GM23248 (cell line): ENCODE measurements around the gene TBC1D1. TPM values are rescaled to one million over a fixed set of nuclear protein-coding genes. Genes with fewer than 3 reads are reported as not detected.

ENCODE experiments used
- DNase-seq: peaks from one replicate; pipeline ENCODE4 v3.0.0-alpha.2; 2015
- H2AFZ ChIP-seq: fragments of 200-600 bp; sonication (generic); 2 replicates; pipeline ENCODE4 v1.6.1; 2016; ENCODE audit warnings: antibody characterized with exemption
- H3F3A ChIP-seq: fragments of 200-600 bp; sonication (generic); 2 replicates; pipeline ENCODE4 v1.6.1; 2016; ENCODE audit warnings: mild to moderate bottlenecking, antibody characterized with exemption, mixed run types; ENCODE audit not compliant: insufficient read depth
- H3K27ac ChIP-seq: fragments of 200-600 bp; sonication (generic); 2 replicates; pipeline ENCODE4 v1.5.1; 2016; ENCODE audit warnings: mild to moderate bottlenecking
- H3K27me3 ChIP-seq: fragments of 200-600 bp; sonication (generic); replicated peaks from 2 replicates; pipeline ENCODE4 v1.6.1; 2016; ENCODE audit warnings: mild to moderate bottlenecking; ENCODE audit not compliant: insufficient read depth
- H3K36me3 ChIP-seq: fragments of 200-600 bp; sonication (generic); 2 replicates; pipeline ENCODE4 v1.6.1; 2016; ENCODE audit warnings: low read depth, mild to moderate bottlenecking
- H3K4me1 ChIP-seq: fragments of 200-600 bp; sonication (generic); 2 replicates; pipeline ENCODE4 v1.6.1; 2016; ENCODE audit warnings: mild to moderate bottlenecking; ENCODE audit not compliant: insufficient read depth
- H3K4me2 ChIP-seq: fragments of 200-600 bp; sonication (generic); one replicate; pipeline ENCODE4 v1.6.1; 2016; ENCODE audit warnings: mild to moderate bottlenecking; ENCODE audit not compliant: unreplicated experiment
- H3K4me3 ChIP-seq: fragments of 200-600 bp; sonication (generic); 2 replicates; pipeline ENCODE4 v1.5.1; 2016; ENCODE audit warnings: mild to moderate bottlenecking
- H3K79me2 ChIP-seq: fragments of 200-600 bp; sonication (generic); 2 replicates; pipeline ENCODE4 v1.6.1; 2016; ENCODE audit warnings: mild to moderate bottlenecking; ENCODE audit not compliant: insufficient read depth
- H3K9ac ChIP-seq: fragments of 200-600 bp; sonication (generic); 2 replicates; pipeline ENCODE4 v1.6.1; 2016; ENCODE audit warnings: mild to moderate bottlenecking
- H3K9me2 ChIP-seq: fragments of 200-600 bp; sonication (generic); 2 replicates; pipeline ENCODE4 v1.6.1; 2016; ENCODE audit warnings: mixed run types, mild to moderate bottlenecking, moderate library complexity; ENCODE audit not compliant: insufficient read depth
- H3K9me3 ChIP-seq: fragments of 200-600 bp; sonication (generic); one replicate; pipeline ENCODE4 v1.6.1; 2017; ENCODE audit warnings: low read depth
- H4K20me1 ChIP-seq: fragments of 200-600 bp; sonication (generic); 2 replicates; pipeline ENCODE4 v1.6.0; 2016; ENCODE audit not compliant: insufficient read depth
- EZH2 ChIP-seq: fragments of 200-600 bp; sonication (generic); IDR thresholded peaks from 2 replicates; pipeline ENCODE4 v1.6.1; 2018; ENCODE audit warnings: antibody characterized with exemption, mild to moderate bottlenecking; ENCODE audit not compliant: insufficient read depth, poor library complexity, severe bottlenecking
- EZH2phosphoT487 ChIP-seq: fragments of 200-600 bp; sonication (generic); IDR thresholded peaks from 2 replicates; pipeline ENCODE4 v1.6.1; 2018; ENCODE audit warnings: antibody characterized with exemption, moderate library complexity, mild to moderate bottlenecking, low read depth; ENCODE audit not compliant: insufficient read depth
- WGBS, 2 experiments: methylation state at CpG; one replicate each; pipeline ENCODE4 v1.1.6; 2015 to 2017; ENCODE audit warnings: low lambda C conversion rate in 2 of 2, low coverage in 1 of 2; ENCODE audit errors: missing lambda C conversion rate in 2 of 2; 5-methylcytosine and 5-hydroxymethylcytosine counted together
- in situ Hi-C: fragments of 300-500 bp; cut with MboI; formaldehyde crosslinking; loops from 2 replicates; pipeline ENCODE4 v1.15.0; 2020
- polyA plus RNA-seq: library from polyadenylated mRNA; unstranded; fragments of >200 nt; fragmentation: Nextera tagmentation; extraction: Ambion mirVana; gene quantifications from 2 replicates; pipeline ENCODE4 v1.2.1, GENCODE V29; 2016
- total RNA-seq: library from RNA; depleted of rRNA; stranded (reverse); fragments of >200 nt; shearing (Covaris generic); gene quantifications from 2 replicates; pipeline ENCODE4 v1.2.3, GENCODE V29; 2014

TBC1D1 gene
- total and polyA plus RNA-seq, 2 experiments from 2014 or later, result 12.4 to 34.6 TPM

- H3K79me2 ChIP-seq, result no peaks in the 10 kb centered on the region
- in situ Hi-C loops, result no loop called here
Measured at GRCh38 chr4:37953156-37953555, 62.3 kb downstream of the TBC1D1 start.

GRCh38 chr4:37953620-37954293 is 62.9 kb downstream of the TBC1D1 start:
- Histone ChIP-seq H3K4me3 (no peak overlapping the region), H3K9me2 (no peaks in the 10 kb centered on the region), H3K36me3 (no peaks in the 10 kb centered on the region), H2AFZ (no peak overlapping the region), H3F3A (no peaks in the 10 kb centered on the region), H3K9me3 (no peaks in the 10 kb centered on the region), H3K27me3 (0 out of 2 replicates have a peak, but pooled peaks cover 3% of the 10 kb centered on the region), H4K20me1 (no peaks in the 10 kb centered on the region), H3K79me2 (no peaks in the 10 kb centered on the region), H3K4me1 (no peaks in the 10 kb centered on the region), H3K9ac (no peak overlapping the region), H3K27ac (no peak overlapping the region), H3K4me2 (no peak overlapping the region)
- DNase-seq, result no peak
- TF ChIP-seq EZH2 (no peak), EZH2phosphoT487 (no peak)
- WGBS, 2 experiments, result 48 to 52% methylated on average over 7 of the region's 7 CpGs
- in situ Hi-C loops, result no loop called here

More at GRCh38 chr4:37953156-37953555, 62.3 kb downstream of the TBC1D1 start:
- TF ChIP-seq EZH2 (no peak), EZH2phosphoT487 (no peak)
- Histone ChIP-seq H3K36me3 (no peaks in the 10 kb centered on the region), H4K20me1 (no peaks in the 10 kb centered on the region), H3K4me1 (no peaks in the 10 kb centered on the region), H3K9me3 (no peaks in the 10 kb centered on the region), H3F3A (no peaks in the 10 kb centered on the region), H3K27me3 (0 out of 2 replicates have a peak, but pooled peaks cover 3% of the 10 kb centered on the region), H2AFZ (no peak overlapping the region), H3K4me2 (no peak overlapping the region), H3K27ac (no peak overlapping the region), H3K9ac (no peak overlapping the region), H3K9me2 (no peaks in the 10 kb centered on the region), H3K4me3 (no peak overlapping the region)
- no peak for DNase-seq
- WGBS, 2 experiments, result 0 to 3% methylated on average over 1 of the region's 1 CpG

DNA sequence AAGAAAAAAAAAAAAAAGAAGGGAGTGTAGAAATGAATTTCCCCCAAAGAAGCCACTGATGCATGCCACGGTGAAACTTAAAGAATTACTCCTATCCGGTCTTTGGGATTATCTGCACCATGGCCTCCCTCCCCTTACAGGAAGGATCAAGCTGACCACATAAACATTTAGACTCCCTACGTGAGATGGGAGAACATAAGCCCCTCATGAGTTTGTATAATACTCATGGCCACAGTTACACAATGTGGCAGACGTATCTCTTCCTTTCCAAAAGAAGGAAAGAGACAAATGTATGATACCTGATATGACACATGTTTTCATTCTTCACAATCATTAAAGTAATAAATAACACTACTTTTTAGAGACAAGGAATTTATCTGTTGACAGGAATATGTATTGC is 66.1 kb downstream of the TBC1D1 start:
- no peaks in the 10 kb centered on the region for H4K20me1 ChIP-seq
- no peak overlapping the region for H3K9ac ChIP-seq
- H2AFZ ChIP-seq, result no peak overlapping the region
- DNase-seq, result no peak
- 0 out of 2 replicates have a peak, but pooled peaks cover 18% of the 10 kb centered on the region for H3K27me3 ChIP-seq
- no peak overlapping the region for H3K4me2 ChIP-seq
- in situ Hi-C loops, result no loop called here
- H3F3A ChIP-seq, result no peaks in the 10 kb centered on the region
- H3K9me3 ChIP-seq, result no peaks in the 10 kb centered on the region
- H3K4me3 ChIP-seq, result no peak overlapping the region
- WGBS, 2 experiments, result 24 to 31% methylated on average over 4 of the region's 4 CpGs
- H3K4me1 ChIP-seq, result no peaks in the 10 kb centered on the region
- H3K79me2 ChIP-seq, result no peaks in the 10 kb centered on the region
- no peak overlapping the region for H3K27ac ChIP-seq
- H3K36me3 ChIP-seq, result no peaks in the 10 kb centered on the region
- no peak for TF ChIP-seq EZH2
- TF ChIP-seq EZH2phosphoT487, result no peak
- H3K9me2 ChIP-seq, result no peaks in the 10 kb centered on the region

- in situ Hi-C loops, result no loop called here
- Histone ChIP-seq H3K4me2 (no peak overlapping the region), H3K9me3 (no peaks in the 10 kb centered on the region), H3K4me1 (no peaks in the 10 kb centered on the region), H3K4me3 (no peak overlapping the region), H3K9me2 (no peaks in the 10 kb centered on the region), H3K79me2 (no peaks in the 10 kb centered on the region), H3K27me3 (0 out of 2 replicates have a peak, but pooled peaks cover 18% of the 10 kb centered on the region), H3K36me3 (no peaks in the 10 kb centered on the region), H4K20me1 (no peaks in the 10 kb centered on the region), H3K27ac (no peak overlapping the region), H3F3A (no peaks in the 10 kb centered on the region), H3K9ac (no peak overlapping the region), H2AFZ (no peak overlapping the region)
- WGBS, 2 experiments, result 40 to 43% methylated on average over 6 of the region's 6 CpGs
- no peak for TF ChIP-seq EZH2
- no peak for TF ChIP-seq EZH2phosphoT487
- no peak for DNase-seq
Measured at GRCh38 chr4:37958932-37959331, 68.0 kb downstream of the TBC1D1 start.
